HG02571 (cell line): Measurements from ENCODE around the gene NRG3.

Experiments
- ATAC-seq: cut with Tn5 transposase; IDR thresholded peaks from one replicate; pipeline ENCODE4 v1.9.1; 2021; ENCODE audit warnings: mild to moderate bottlenecking, moderate library complexity; ENCODE audit not compliant: unreplicated experiment

The NRG3 gene

GRCh38 chr10:82462910-82463551 lies 588.0 kb downstream of the NRG3 start:
- no peak for ATAC-seq

- ATAC-seq = no peak
Measured at GRCh38 chr10:82463614-82464013, 588.6 kb downstream of the NRG3 start.

GRCh38 chr10:82464191-82464818 lies 589.3 kb downstream of the NRG3 start:
- no peak for ATAC-seq

GRCh38 chr10:82464966-82465365 lies 590.0 kb downstream of the NRG3 start:
- ATAC-seq = no peak

GRCh38 chr10:82468453-82468852 lies 593.5 kb downstream of the NRG3 start:
- no peak for ATAC-seq

GRCh38 chr10:82472406-82473335 lies 597.7 kb downstream of the NRG3 start:
- ATAC-seq = no peak

GRCh38 chr10:82477776-82478175 lies 602.8 kb downstream of the NRG3 start:
- ATAC-seq = no peak

GRCh38 chr10:82492647-82493046 lies 617.7 kb downstream of the NRG3 start:
- ATAC-seq = no peak

GRCh38 chr10:82496114-82496513 lies 621.1 kb downstream of the NRG3 start:
- ATAC-seq = no peak

GRCh38 chr10:82497439-82497838 lies 622.4 kb downstream of the NRG3 start:
- ATAC-seq = no peak

GRCh38 chr10:82498976-82499375 lies 624.0 kb downstream of the NRG3 start:
- no peak for ATAC-seq

- ATAC-seq = no peak
Measured at GRCh38 chr10:82505009-82505408, 630.0 kb downstream of the NRG3 start.

- ATAC-seq = no peak
Measured at GRCh38 chr10:82506680-82507376, 631.8 kb downstream of the NRG3 start.

- no peak for ATAC-seq
Measured at GRCh38 chr10:82515256-82515655, 640.3 kb downstream of the NRG3 start.

GRCh38 chr10:82529062-82529461 lies 654.1 kb downstream of the NRG3 start:
- no peak for ATAC-seq

- ATAC-seq = no peak
Measured at GRCh38 chr10:82535457-82535856, 660.5 kb downstream of the NRG3 start.

GRCh38 chr10:82536668-82537067 lies 661.7 kb downstream of the NRG3 start:
- ATAC-seq = no peak

- no peak for ATAC-seq
Measured at GRCh38 chr10:82538272-82538671, 663.3 kb downstream of the NRG3 start.

GRCh38 chr10:82543631-82544030 lies 668.6 kb downstream of the NRG3 start:
- no peak for ATAC-seq

- no peak for ATAC-seq
Measured at GRCh38 chr10:82544377-82544776, 669.4 kb downstream of the NRG3 start.

- no peak for ATAC-seq
Measured at GRCh38 chr10:82551506-82551905, 676.5 kb downstream of the NRG3 start.
